Stimulated activated CD4-positive, alpha-beta T cell treated with anti-CD3 and anti-CD28 coated beads, Interleukin-2, amount 100 ng/mL, for 48 hours (primary cell): Measurements from ENCODE around the gene NME1.
"Not testable (repeated sequence)": the region's sequence is repeated elsewhere in the genome, so short reads cannot be mapped to it uniquely, and the experiment has no call there.

Source experiments
- DNase-seq, 2 donors: peaks; one replicate each; pipeline ENCODE4 v3.0.0-alpha.2; 2020

The NME1 gene

DNA sequence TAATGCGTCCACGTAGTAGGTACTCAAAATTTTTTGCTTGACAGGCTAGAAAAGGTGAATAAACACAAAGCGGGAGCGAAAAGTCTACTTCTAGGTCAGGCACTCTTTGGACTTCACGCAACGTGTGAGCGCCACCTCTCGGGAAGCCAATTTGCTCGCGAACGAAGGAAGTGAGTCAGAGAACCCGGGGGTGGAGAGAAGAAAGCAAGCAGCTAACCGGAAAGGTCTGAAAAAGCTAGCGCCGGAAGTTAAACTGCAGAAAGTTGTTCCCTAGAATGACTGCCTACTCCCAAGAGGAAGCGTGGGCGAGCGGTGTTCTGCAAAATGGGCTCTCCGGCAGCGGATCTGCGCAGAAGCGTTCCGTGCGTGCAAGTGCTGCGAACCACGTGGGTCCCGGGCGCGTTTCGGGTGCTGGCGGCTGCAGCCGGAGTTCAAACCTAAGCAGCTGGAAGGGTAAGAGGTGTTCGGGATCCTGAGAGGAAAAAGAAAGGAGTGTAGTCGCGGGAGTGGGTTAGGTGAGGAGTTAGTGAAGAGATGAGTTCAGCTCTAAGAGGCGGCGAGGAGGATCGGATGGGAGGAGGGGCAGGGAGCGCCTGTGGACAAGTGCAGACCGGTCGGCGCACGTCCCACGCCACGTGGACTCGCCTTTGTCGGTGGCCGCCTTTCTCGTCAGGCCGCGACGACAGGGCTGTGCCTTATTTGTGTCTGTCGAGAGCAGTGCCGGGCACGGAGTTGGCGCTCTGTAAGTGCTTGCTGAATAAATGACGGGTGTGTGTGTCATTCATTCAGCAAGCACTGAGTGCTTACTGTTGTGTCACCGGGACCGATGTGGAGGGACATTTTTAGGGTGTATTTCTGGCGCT, at the start of gene NME1:
Gene NME1, plus strand, starts transcription at position 350 of the 863 bp plus-strand sequence. CDS start 2,096 bp downstream, outside the sequence.
- peak; percentile 99 to 100 for DNase-seq

GRCh38 chr17:51107778-51108177, 45.6 kb upstream of the NME1 start:
- no peak for DNase-seq

DNA sequence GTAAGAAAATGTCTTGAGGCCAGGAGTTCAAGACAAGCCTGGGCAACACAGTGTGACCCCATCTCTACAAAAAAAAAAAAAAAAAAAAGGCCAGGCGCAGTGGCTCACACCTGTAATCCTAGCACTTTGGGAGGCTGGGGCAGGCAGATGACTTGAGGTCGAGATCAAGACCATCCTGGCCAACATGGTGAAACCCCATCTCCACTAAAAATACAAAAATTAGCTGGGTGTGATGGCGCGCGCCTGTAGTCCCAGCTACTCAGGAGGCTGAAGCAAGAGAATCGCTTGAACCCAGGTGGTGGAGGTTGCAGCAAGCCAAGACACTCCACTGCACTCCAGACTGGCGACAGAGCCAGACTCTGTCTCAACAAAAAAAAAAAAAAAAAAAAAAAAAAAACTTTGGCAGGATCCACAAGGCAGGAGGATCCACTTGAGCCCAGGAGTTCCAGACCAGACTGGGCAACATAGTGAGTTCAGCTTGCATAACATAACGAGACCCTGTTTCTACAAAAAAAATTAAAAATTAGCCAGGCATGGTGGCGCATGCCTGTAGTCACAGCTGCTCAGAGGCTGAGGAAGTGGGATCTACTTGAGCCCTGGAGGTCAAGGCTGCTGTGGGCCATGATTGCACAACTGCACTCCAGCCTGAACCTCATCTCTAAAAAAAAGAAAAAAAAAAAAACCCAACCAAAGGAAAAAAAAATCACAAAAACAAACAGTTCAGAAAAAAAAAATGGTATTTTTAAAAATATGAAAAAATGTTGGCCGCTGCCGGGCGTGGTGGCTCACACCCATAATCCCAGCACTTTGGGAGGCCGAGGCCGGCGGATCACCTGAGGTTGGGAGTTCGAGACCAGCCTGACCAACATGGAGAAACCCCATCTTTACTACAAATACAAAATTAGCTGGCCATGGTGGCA, 40.8 kb upstream of the NME1 start:
- not testable (repeated sequence) for DNase-seq

- no peak for DNase-seq
These were observed 38.2 kb upstream of the NME1 start for GRCh38 chr17:51115179-51115578.

GRCh38 chr17:51118330-51119195, 34.8 kb upstream of the NME1 start:
- DNase-seq, result no peak

DNA sequence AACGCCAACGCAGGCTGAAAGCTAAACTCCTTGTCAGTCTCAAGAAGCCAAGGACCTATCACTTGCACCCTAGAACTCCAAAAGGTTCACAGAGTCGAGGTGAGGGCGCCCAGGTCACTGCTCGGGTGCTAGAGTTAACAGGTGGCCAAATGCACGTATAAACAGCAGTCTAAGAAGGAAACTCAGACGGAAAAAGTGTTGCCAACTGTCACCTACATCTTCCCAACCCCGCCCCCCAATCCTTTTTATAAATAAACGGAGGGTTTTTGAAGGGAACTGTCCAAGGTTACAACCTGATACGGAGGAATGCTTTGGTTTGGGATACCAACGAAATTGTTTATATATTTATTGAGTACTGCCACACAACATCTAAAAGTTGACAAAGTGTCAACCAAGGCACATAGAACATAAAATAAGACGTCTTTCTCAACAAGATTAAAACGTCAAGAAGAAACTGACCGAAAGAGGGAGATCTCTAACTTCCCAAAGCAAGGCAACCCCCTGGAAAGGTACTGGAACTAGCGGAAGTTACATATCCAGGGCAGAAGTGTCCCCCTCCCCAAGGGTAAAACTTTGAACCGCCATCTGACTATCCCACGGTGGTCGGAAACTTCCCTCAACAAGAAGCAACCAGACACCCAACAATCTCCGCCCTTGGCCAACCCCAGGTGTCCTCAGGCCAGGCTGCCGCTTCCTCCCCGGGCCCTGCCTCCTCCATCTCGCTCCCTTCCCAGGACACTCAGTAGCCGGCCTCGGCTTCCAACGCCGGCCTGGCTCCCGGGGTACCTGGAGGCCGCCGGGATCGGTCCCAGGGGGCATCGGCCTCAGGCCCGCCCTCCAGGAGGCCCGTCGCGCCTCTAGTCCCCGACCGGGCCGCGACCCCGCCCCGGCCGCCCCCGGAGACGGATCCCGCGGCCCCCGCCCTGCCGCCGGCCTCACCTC, 33.7 kb upstream of the NME1 start:
- DNase-seq, result peak; percentile 22 to 34

GRCh38 chr17:51120357-51120738, 33.0 kb upstream of the NME1 start:
- peak in 1 of 2 donors; percentile 25 for DNase-seq

DNA sequence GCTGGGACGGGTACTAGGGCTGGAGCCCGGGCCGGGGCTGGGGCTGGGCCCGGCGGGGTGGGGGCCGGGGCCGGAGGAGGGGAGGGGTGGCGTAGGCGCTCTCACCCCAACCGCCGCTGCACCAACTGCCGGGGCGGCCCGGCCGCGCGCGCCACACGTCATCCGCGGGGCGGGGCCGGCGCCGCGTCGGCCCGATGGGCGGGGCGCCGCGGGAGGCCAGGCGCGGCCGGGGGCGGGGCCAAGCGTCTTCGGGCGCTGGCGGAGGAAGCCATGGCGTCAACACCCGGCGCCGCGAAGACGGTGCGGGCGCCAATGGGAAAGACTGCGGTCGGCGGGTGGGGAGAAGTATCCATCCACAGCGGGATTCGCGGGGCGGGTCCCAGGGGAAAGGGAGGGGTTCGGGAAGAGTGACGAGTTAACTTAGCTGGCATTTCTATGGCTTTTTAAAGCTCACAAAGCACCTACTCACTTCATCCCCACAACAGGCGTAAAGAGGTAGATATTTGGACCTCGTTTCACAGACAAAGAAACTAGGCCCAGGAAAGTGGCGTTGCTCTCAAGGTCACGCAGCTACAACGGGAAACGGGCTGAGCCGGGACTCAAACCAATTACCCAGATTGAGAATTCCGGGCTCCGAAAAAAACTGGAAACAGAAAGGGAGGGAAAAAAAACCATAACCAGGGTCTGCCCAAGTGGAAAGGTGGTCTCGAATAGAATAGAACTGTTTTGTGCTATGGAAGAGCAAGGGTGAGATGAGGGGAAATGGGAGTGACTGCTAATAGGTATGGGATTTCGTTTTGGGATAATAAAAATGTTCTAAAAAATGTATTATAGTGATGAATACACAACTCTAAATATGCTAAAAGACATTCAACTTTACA, 32.4 kb upstream of the NME1 start, which contains the start of gene SPAG9:
Gene SPAG9, minus strand, starts transcription at position 130 of the 881 bp plus-strand sequence. CDS start 212 bp downstream, outside the sequence.
- DNase-seq, result peak; percentile 89 to 90

DNA sequence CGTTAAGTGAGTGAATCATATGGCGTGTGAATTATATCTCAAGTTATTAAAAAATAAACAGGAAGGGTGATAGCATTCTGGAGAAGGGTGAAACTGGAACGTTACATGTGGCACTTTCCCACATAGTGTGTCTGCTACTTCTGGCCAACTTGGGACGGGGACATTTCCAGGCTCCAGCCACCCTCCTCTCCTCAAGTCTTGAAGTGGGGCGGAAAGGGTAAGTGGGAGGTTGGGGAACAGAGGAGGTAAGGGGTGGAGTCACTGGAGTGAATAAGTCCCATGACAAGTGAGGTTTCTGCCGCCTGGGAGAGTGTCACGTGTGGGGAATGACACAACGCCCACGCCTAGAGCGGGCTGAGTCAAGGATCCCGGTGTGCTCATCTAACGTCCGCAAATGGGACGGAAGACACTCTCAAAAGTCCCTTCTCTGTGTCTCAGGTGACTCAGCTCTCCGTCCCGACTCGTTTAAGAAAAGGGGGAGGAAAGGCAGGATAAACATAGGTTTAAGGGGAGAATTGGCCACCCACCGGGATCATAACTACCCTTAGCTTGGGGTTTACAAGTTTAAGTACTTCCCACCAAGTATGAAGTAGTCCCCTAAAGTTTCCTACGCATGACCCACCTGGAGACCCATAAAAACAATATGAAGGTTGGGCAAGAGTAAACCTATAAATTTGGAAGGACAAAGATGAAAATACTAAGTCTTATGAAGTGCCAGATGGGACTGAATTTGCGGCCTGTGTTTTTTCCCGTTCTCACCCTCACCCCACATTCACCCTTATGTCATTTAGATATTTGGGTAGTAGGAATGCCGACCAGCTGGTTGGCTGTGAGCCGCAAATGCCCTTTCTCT, 31.5 kb upstream of the NME1 start:
- peak; percentile 83 to 87 for DNase-seq

DNA sequence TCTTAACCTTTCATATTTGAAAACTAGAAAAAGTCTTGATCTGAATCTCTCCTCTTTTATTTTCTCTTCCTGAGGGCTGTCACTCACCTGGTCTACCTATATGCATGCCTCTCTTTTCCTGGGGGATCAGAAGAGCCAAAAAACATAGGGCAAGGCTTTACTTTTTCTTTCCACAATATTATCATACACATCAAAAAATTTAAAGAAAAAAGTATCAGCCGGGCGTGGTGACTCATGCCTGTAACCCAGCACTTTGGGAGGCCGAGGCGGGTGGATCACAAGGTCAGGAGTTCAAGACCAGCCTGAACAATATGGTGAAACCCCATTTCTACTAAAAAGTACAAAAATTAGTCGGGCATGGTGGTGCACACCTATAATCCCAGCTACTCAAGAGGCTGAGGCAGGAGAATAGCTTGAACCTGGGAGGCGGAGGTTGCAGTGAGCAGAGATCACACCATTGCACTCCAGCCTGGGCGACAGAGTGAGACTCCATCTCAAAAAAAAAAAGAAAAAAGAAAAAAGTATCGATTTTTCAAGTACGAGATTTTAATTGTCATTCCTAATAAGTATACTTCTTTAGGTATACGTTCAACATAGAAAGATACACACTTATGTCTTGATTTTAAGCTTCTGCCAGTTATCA, 30.8 kb upstream of the NME1 start:
- not testable (repeated sequence) for DNase-seq

DNA sequence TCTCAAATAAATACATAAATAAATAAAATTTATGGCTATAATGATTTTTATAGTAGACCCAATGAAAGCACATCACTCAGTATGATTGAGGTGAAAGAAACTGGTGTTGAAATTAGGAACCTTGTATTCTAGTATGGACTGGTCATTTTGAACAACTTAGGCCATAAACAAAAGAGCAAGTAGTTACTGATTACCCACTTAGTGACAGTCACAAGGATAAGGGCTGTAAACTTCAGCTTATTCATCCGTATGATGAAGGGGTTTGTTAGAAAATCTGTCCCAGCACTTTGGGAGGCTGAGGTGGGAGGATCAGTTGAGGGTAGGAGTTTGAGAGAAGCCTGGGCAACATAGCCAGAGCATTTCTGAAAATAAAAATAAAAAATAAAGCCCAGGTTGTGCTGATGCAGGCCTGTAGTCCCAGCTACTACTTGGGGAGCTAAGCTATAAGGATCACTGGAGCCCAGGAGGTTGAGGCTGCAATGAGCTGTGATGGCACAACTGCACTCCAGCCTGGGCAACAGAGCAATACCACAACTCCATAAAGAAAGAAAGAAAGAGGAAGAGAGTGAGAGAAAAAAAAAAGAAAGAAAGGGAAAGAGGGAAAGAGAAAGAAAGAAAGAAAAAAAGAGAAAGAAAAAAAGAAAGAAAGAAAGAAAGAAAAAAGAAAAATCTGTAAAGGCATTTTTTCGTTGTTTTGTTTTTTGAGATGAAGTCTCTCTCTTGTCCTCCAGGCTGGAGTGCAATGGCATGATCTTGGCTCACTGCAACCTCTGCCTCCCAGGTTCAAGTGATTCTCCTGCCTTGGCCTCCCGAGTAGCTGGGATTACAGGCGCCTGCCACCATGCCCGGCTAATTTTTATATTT, 28.5 kb upstream of the NME1 start:
- DNase-seq, result no peak

GRCh38 chr17:51128076-51128475, 25.3 kb upstream of the NME1 start:
- no peak for DNase-seq

DNA sequence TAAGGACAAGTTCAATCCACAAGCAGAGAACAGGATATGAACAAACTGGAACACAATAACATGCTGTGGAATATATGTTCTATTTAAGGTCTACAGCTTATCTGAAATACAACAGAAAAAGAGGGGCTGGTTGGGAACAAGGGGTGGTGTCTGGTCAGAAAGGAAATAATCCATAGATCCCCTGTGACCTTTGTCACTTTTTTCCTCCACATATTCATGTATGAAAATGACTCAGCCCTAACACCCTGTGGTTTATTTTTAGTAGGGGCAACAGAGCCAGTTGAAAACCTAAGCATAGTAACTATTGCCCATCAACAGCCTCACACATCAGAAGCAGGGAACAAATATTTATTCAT, 20.4 kb upstream of the NME1 start:
- DNase-seq, result no peak

DNA sequence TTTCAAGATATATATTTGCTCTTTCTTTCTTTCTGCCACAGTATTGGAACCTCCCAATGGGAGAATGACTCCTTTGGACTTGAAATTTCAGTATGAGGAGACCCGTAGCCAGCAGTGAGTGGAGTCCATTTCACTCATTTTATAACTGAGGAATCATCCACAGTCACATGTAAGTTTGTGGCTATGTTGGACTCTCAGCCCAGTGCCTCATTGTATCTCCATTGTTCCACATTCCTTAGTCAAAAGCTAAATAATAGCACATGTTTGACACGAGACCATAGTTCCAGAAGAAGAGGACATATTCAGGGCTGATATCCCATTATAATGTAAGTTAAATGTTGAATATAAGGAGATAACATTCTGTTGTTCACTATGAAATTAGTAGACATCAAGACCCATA, 20.0 kb upstream of the NME1 start:
- no peak for DNase-seq

DNA sequence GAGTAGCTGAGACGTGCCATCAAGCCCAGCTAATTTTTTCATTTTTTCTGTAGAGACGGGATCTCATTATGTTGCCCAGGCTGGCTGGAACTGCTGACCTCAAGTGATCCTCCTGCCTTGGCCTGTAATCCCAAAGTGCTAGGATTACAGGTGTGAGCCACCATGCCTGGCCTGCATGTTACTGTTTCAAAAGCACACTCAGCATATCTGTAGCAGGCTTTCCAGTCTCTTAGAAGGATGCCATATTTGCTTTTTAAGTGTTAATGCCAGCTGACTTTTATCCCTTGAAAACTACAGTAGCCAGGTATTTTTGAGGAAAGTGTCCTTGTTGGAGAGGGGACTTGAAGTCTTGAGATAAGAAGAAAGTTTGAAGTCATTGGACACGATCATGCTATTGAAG, 17.4 kb upstream of the NME1 start:
- no peak for DNase-seq

DNA sequence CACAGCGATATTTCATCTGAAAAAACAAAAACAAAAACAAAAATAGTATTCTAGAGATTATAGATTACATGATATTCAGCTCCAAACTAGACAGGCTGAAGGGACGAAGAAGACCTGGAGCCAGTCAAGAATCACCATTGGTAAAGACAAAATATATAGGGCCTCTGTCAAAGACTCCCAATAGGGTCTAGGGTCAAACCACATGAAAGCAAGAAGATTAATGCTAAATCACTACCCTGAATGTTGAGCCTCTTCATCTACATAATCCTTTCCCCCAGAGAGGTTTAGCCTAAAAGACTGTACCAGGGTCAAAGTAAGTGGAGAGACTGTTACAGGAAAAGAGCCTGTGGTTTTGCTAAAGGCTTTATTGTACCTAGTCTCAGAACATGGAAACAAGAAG, 10.8 kb upstream of the NME1 start:
- no peak for DNase-seq

DNA sequence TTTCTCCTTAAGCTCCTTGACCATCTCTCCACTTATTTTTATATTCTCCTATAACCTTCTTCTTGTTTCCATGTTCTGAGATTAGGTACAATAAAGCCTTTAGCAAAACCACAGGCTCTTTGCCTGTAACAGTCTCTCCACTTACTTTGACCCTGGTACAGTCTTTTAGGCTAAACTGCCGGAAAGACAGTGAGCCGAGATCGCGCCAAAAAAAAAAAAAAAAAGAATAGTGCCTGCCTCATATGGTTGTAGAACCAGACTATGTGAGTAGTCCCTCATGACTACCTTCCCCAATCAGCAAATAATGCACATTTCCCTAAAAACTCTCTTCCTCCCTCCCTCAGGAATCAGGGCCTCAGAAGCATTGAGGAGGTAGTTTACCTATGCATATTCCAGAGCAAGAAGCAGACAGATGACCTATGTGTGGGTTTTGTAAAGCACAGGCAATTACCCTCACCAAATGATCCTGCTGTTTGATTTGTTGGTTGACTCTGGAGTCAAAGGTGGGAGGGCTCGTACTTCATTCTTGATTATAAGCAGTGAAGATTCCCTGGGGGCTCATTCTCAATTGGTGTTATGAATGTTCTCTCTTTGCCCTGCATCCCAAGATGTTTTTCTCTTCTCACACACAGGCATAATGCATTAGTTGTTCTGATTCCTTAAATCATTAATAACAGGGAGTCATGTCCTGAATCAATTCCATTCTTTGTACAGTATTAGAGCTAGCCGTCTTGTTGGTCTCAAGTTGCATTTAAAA, 8.9 kb upstream of the NME1 start:
- DNase-seq, result no peak
